Rectal smooth muscle tissue (tissue), 1 donor: Measurements from ENCODE around the gene CCDC188.

Experiments used
- H3K27ac ChIP-seq: one replicate; pipeline ENCODE4 v1.7.0; 2013; ENCODE audit warnings: low read depth, low read length, inconsistent platforms
- H3K27me3 ChIP-seq: one replicate; pipeline ENCODE4 v1.7.0; 2013; ENCODE audit warnings: low read length; ENCODE audit not compliant: control insufficient read depth, insufficient read depth
- H3K36me3 ChIP-seq: one replicate; pipeline ENCODE4 v1.7.0; 2013; ENCODE audit warnings: low read length; ENCODE audit not compliant: control insufficient read depth, insufficient read depth
- H3K4me1 ChIP-seq: one replicate; pipeline ENCODE4 v1.7.0; 2013; ENCODE audit warnings: low read length; ENCODE audit not compliant: control insufficient read depth, insufficient read depth
- H3K4me3 ChIP-seq: one replicate; pipeline ENCODE4 v1.7.0; 2013; ENCODE audit warnings: low read length
- H3K9ac ChIP-seq: one replicate; pipeline ENCODE4 v1.7.0; 2013; ENCODE audit warnings: low read length

CCDC188 gene

DNA sequence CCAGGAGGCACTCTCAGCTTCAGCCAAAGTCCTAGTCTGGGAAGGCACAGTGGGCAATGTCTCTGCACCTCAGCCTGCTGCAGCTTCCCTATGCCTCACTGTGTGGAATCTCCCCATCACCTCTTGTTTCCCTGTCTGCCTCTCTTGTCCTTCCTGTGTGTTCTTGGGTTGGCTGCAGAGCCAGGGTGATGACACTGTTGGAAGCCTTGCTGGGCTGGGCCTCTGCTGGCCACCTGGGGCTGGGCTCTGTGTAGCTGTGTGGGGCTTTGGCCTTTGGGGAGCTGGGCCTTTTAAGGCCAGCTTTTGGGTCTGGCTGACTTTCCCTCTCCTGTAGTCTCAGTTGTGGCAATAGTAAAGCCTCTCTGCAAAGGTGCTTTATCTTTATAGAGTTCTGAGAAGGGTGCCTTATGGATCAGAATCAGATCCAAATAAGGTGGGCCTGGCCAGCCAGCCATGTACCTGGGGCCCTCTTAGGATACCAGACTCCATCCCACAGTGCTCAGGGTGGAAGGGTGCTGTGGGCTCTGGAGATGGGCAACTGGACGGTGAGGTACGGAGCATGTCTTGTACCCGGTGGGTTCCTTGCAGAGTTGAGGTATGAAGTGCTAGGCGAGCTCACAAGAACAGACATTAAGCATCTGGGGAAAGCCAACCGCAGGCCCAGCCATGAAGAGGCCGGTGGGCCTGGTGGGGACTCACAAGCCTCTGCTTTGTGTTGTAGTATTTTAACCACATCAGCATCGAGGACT is 45.2 kb downstream of the CCDC188 start:
- no peaks in the 10 kb centered on the region for H3K27me3 ChIP-seq
- H3K4me3 ChIP-seq = no peak overlapping the region
- no peak overlapping the region for H3K9ac ChIP-seq
- H3K4me1 ChIP-seq = no peaks in the 10 kb centered on the region
- H3K27ac ChIP-seq = no peak overlapping the region
- H3K36me3 ChIP-seq = peaks cover 58% of the 10 kb centered on the region

DNA sequence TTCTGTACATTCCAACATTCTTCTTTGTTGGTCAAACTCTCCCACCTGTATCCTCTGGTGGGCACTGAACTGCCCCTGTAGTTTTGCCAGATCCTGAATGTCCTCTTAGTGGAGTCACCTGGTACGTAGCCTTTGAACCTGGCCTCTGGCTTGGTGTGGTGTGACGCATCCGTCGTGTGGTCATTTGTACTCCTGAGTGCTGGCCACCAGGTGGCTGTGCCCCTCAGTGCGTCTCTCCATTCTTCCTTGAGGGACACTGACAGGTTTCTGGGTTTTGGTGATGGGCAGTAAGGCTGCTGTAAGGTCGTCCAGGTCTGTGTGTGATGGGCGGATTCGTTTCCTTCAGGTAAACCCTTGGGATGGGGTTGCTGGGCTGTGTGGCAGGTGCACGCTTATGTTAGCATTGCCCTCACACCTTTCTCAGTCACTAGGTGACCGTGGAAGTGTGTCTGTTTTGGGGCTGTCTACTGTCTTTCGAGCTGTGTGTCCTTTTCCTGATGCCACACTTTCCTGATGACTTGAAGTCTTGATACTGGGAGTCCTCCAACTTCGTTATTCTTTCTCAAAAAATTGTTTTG is 48.6 kb downstream of the CCDC188 start:
- peaks cover 39% of the 10 kb centered on the region for H3K36me3 ChIP-seq
- no peak overlapping the region for H3K9ac ChIP-seq
- H3K4me3 ChIP-seq = no peak overlapping the region
- no peak overlapping the region for H3K27ac ChIP-seq
- H3K27me3 ChIP-seq = no peaks in the 10 kb centered on the region
- H3K4me1 ChIP-seq = no peaks in the 10 kb centered on the region

GRCh38 chr22:20101638-20102037 is 49.2 kb downstream of the CCDC188 start:
- no peaks in the 10 kb centered on the region for H3K4me1 ChIP-seq
- H3K27ac ChIP-seq = no peak overlapping the region
- H3K4me3 ChIP-seq = no peak overlapping the region
- no peaks in the 10 kb centered on the region for H3K27me3 ChIP-seq
- H3K9ac ChIP-seq = no peak overlapping the region
- peaks cover 32% of the 10 kb centered on the region for H3K36me3 ChIP-seq

DNA sequence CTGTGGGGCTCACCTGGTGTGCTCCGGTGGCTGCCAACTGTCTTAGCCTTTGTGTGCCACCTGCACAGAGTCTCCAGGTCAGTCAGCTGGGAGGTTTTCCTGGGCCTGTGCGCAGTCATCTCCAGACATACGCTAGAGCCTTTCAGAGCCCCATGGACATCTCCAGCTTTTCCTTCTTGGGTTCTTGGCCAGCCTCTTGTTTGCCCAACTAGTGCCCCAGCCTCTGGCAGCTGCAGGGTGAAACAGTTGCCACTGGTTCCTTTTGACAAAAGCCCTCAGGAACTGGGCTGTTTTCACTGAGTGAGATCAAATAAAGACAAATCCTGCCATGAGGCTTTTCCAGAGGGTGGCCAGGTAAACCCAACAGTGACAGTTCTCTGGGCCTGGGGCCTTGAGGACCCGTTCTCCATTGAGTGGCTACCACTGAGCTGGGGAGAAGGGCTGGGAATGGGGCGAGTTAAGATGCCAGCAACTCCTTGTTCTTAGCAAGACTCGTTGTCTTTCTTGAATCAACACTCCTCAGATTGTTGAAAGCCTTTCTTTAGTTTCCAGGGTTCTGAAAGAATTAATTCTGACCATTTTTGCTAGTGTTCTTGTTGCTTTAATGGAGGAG is 51.6 kb downstream of the CCDC188 start:
- no peak overlapping the region for H3K4me3 ChIP-seq
- no peak overlapping the region for H3K27ac ChIP-seq
- H3K27me3 ChIP-seq = no peaks in the 10 kb centered on the region
- H3K36me3 ChIP-seq = peaks cover 26% of the 10 kb centered on the region
- no peaks in the 10 kb centered on the region for H3K4me1 ChIP-seq
- no peak overlapping the region for H3K9ac ChIP-seq
